Upper lobe of left lung (tissue), 6 donors: ENCODE data around the gene OR4L1. TPM values are rescaled to one million over a fixed set of nuclear protein-coding genes. Genes with fewer than 3 reads are reported as not detected.

Experiments used
- ATAC-seq, 2 donors: fragments of 200-7000 bp; cut with Tn5 transposase; one replicate each; pipeline ENCODE4 v1.9.1; 2022; ENCODE audit warnings: mild to moderate bottlenecking in 2 of 2, moderate library complexity in 2 of 2; ENCODE audit not compliant: low FRiP score in 2 of 2
- DNase-seq, 2 donors: peaks; one replicate each; pipeline ENCODE4 v3.0.0-alpha.2; 2019 to 2020
- H3K27ac ChIP-seq, 4 donors: fragments of 200-600 bp; sonication (generic); one replicate each; pipeline ENCODE4 v1.5.1; 2016 to 2019
- H3K27me3 ChIP-seq, 4 donors: fragments of 200-600 bp; sonication (generic); one replicate each; pipeline ENCODE4 v1.5.1; 2017 to 2019
- H3K36me3 ChIP-seq, 4 donors: fragments of 200-600 bp; sonication (generic); one replicate each; pipeline ENCODE4 v1.5.1; 2016 to 2019
- H3K4me1 ChIP-seq, 4 donors: fragments of 200-600 bp; sonication (generic); one replicate each; pipeline ENCODE4 v1.5.1; 2018 to 2019
- H3K4me3 ChIP-seq, 4 donors: fragments of 200-600 bp; sonication (generic); one replicate each; pipeline ENCODE4 v1.5.1; 2017 to 2019; ENCODE audit warnings: mild to moderate bottlenecking in 2 of 4, moderate library complexity in 1 of 4
- H3K9me3 ChIP-seq, 4 donors: fragments of 200-600 bp; sonication (generic); one replicate each; pipeline ENCODE4 v1.5.1; 2018 to 2019
- EP300 ChIP-seq, 4 donors: sonication (generic); formaldehyde crosslinking; IDR thresholded peaks; one replicate each; pipeline ENCODE4 v1.5.1; 2017; ENCODE audit warnings: antibody characterized with exemption in 4 of 4, control low read depth in 2 of 4
- POLR2A ChIP-seq, 4 donors: fragments of 450-650 bp; IDR thresholded peaks; one replicate each; pipeline ENCODE4 v1.5.1; 2016 to 2017; ENCODE audit warnings: antibody characterized with exemption in 4 of 4, mild to moderate bottlenecking in 2 of 4
- POLR2AphosphoS5 ChIP-seq, 2 donors: sonication (generic); formaldehyde crosslinking; IDR thresholded peaks; one replicate each; pipeline ENCODE4 v1.5.1; 2017; ENCODE audit warnings: antibody characterized with exemption in 2 of 2
- WGBS, 2 donors: methylation state at CpG; one replicate each; pipeline ENCODE4 v1.1.5; 2017 to 2018; 5-methylcytosine and 5-hydroxymethylcytosine counted together
- small RNA-seq, 4 donors: library from RNA; depleted of rRNA; stranded (forward); fragments of <200 nt; gene quantifications; one replicate each; pipeline ENCODE3, GENCODE V24; 2016
- total RNA-seq, 6 donors: library from RNA; depleted of rRNA in 4 of 6; stranded (reverse); fragments of >200 nt in 4 of 6; gene quantifications; one replicate each; pipeline versions ENCODE4 v1.1.0 to v1.2.1, GENCODE V29; 2016 to 2021
- TF ChIP-seq, protein P1 (sequence below), 6 experiments: fragments of 450-650 bp in 4 of 6; fragments of 200-600 bp in 2 of 6; sonication (generic) in 2 of 6; IDR thresholded peaks; one replicate each; pipeline ENCODE4 v1.5.1; 2016 to 2019; ENCODE audit warnings: antibody characterized with exemption in 6 of 6
- donor health status: DM: no; HTN: no; CAD: no; lungs with moderate emphysema.
- donor health status: DM: no; HTN: yes; CAD: no; lungs with severe emphysema.

Gene OR4L1
- total RNA-seq, 6 donors from 2014 or later: not detected

- no peak for TF ChIP-seq EP300 (IDR thresholded peaks at IDR 0.05)
- TF ChIP-seq POLR2AphosphoS5 (IDR thresholded peaks at IDR 0.05): no peak
- no peak for TF ChIP-seq POLR2A (IDR thresholded peaks at IDR 0.05)
- TF ChIP-seq, protein P1, sequence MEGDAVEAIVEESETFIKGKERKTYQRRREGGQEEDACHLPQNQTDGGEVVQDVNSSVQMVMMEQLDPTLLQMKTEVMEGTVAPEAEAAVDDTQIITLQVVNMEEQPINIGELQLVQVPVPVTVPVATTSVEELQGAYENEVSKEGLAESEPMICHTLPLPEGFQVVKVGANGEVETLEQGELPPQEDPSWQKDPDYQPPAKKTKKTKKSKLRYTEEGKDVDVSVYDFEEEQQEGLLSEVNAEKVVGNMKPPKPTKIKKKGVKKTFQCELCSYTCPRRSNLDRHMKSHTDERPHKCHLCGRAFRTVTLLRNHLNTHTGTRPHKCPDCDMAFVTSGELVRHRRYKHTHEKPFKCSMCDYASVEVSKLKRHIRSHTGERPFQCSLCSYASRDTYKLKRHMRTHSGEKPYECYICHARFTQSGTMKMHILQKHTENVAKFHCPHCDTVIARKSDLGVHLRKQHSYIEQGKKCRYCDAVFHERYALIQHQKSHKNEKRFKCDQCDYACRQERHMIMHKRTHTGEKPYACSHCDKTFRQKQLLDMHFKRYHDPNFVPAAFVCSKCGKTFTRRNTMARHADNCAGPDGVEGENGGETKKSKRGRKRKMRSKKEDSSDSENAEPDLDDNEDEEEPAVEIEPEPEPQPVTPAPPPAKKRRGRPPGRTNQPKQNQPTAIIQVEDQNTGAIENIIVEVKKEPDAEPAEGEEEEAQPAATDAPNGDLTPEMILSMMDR (IDR thresholded peaks at IDR 0.05): no peak
- Histone ChIP-seq H3K4me3 (no peak within 1 kb of the TSS), H3K9me3 (no peaks in the 10 kb centered on the region), H3K27me3 (no peaks in the 10 kb centered on the region), H3K27ac (no peak within 1 kb of the TSS), H3K4me1 (no peaks in the 10 kb centered on the region), H3K36me3 (no peaks in the 10 kb centered on the region)
- no peak for ATAC-seq
- WGBS, 2 donors: 44 to 57% methylated on average over 3 of the region's 3 CpGs
- DNase-seq: no peak
These were observed 50.6 kb downstream of the OR4L1 start, which contains the start of gene OR4K17 for GRCh38 chr14:20110438-20110837. OR4K17 (plus strand) TSS chr14:20110739; CDS start chr14:20117500, 6,761 bp downstream.

Small RNA genes lying within 50 kb of the gene (small RNA-seq; reads per million reads assigned to genes)
- gene RNA5SP380: 0 reads per million in 4 donors

Other genes with a start within 250 kb of the OR4L1 start
- gene OR4K2, start 184.9 kb upstream of the OR4L1 start, total RNA-seq: not detected
- not detected for gene OR4K5, start 139.4 kb upstream of the OR4L1 start, total RNA-seq
- not detected for gene OR4K1, start 129.1 kb upstream of the OR4L1 start, total RNA-seq
- not detected for gene OR4K15, start 84.5 kb upstream of the OR4L1 start, total RNA-seq
- gene OR4Q2, start 57.9 kb upstream of the OR4L1 start, total RNA-seq: not detected
- not detected for gene OR4K14, start 40.7 kb upstream of the OR4L1 start, total RNA-seq
- gene OR4K13, start 24.0 kb upstream of the OR4L1 start, total RNA-seq: not detected
- gene OR4K17, start 50.7 kb downstream of the OR4L1 start, total RNA-seq: not detected
- not detected for gene OR4N5, start 78.8 kb downstream of the OR4L1 start, total RNA-seq
- gene OR11G2, start 130.9 kb downstream of the OR4L1 start, total RNA-seq: not detected
- not detected for gene OR11H6, start 163.7 kb downstream of the OR4L1 start, total RNA-seq
- not detected for gene OR11H7, start 168.9 kb downstream of the OR4L1 start, total RNA-seq
- not detected for gene OR11H4, start 179.2 kb downstream of the OR4L1 start, total RNA-seq
- 10 to 100 TPM in 4 of 6 donors, 1 to 10 TPM in 2; 8.1 to 28.4 (median 17.7) TPM for gene TTC5, start 245.9 kb downstream of the OR4L1 start, total RNA-seq